ENCODE results near the gene ACER3. TPM values are rescaled to one million over a fixed set of nuclear protein-coding genes. Genes with fewer than 3 reads are reported as not detected.

ACER3 gene
- total RNA-seq, 1 donor from 2014 or later: 25.7 TPM

DNA sequence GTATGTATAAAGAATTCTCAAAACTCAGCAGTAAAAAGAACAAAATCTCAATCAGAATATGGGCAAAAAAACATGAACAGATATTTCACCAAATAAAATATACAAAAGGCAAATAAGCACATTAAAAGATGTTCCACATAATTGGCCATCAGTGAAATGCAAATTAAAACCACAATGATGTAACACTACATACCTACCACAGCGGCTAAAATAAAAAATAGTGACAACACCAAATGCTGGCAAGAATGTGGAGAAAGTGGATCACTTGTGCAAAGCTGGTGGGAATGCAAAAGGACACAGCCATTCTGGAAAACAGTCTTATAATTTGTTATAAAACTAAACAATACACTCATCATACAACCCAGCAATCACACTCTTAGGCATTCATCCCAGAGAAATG, 38.3 kb upstream of the ACER3 start:
- no peaks in the 10 kb centered on the region for H3K27me3 Mint-ChIP-seq (ENCODE audit: unreplicated experiment)
- peaks cover 3% of the 10 kb centered on the region for H3K9me3 Mint-ChIP-seq (ENCODE audit: unreplicated experiment)
- TF ChIP-seq, protein P1, sequence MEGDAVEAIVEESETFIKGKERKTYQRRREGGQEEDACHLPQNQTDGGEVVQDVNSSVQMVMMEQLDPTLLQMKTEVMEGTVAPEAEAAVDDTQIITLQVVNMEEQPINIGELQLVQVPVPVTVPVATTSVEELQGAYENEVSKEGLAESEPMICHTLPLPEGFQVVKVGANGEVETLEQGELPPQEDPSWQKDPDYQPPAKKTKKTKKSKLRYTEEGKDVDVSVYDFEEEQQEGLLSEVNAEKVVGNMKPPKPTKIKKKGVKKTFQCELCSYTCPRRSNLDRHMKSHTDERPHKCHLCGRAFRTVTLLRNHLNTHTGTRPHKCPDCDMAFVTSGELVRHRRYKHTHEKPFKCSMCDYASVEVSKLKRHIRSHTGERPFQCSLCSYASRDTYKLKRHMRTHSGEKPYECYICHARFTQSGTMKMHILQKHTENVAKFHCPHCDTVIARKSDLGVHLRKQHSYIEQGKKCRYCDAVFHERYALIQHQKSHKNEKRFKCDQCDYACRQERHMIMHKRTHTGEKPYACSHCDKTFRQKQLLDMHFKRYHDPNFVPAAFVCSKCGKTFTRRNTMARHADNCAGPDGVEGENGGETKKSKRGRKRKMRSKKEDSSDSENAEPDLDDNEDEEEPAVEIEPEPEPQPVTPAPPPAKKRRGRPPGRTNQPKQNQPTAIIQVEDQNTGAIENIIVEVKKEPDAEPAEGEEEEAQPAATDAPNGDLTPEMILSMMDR (IDR thresholded peaks at IDR 0.05; ENCODE audit: partially characterized antibody, unreplicated experiment): no peak
- H3K4me1 Mint-ChIP-seq (ENCODE audit: low read depth, unreplicated experiment): peaks cover 2% of the 10 kb centered on the region
- no peak for DNase-seq
- no peak overlapping the region for H3K4me3 Mint-ChIP-seq (ENCODE audit: unreplicated experiment)
- H3K36me3 Mint-ChIP-seq (ENCODE audit: unreplicated experiment): peaks cover 20% of the 10 kb centered on the region
- H3K27ac Mint-ChIP-seq (ENCODE audit: unreplicated experiment): no peak overlapping the region

DNA sequence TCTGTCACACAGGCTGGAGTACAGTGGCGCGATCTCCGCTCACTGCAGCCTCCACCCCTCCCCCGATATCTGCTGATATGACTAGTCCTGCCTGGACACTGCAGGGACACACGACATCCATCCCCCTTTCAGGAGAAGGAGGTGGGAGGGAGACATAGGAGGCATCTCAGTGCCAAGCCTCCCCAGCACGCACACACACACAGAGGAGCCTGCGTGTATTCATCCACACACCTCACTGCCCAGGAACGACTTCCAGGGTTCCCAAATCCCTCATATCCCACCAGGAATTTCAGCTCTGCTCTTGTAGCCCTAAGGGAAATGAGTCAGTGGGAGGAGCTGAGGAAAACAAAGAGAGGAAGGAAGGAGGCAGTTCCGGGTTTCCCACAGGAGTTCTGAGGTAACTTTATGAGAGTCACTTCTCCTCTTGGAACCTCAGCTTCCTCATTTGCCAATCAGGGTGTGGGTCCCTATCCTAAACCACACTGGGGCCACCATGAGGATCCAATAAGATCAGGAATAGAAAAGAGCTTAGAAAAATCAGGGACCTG, 37.2 kb upstream of the ACER3 start:
- H3K36me3 Mint-ChIP-seq (ENCODE audit: unreplicated experiment): peaks cover 16% of the 10 kb centered on the region
- DNase-seq: no peak
- no peaks in the 10 kb centered on the region for H3K27me3 Mint-ChIP-seq (ENCODE audit: unreplicated experiment)
- TF ChIP-seq, protein P1 (IDR thresholded peaks at IDR 0.05; ENCODE audit: partially characterized antibody, unreplicated experiment): no peak
- H3K4me1 Mint-ChIP-seq (ENCODE audit: low read depth, unreplicated experiment): peaks cover 2% of the 10 kb centered on the region
- H3K27ac Mint-ChIP-seq (ENCODE audit: unreplicated experiment): no peak overlapping the region
- H3K4me3 Mint-ChIP-seq (ENCODE audit: unreplicated experiment): no peak overlapping the region
- peaks cover 3% of the 10 kb centered on the region for H3K9me3 Mint-ChIP-seq (ENCODE audit: unreplicated experiment)

DNA sequence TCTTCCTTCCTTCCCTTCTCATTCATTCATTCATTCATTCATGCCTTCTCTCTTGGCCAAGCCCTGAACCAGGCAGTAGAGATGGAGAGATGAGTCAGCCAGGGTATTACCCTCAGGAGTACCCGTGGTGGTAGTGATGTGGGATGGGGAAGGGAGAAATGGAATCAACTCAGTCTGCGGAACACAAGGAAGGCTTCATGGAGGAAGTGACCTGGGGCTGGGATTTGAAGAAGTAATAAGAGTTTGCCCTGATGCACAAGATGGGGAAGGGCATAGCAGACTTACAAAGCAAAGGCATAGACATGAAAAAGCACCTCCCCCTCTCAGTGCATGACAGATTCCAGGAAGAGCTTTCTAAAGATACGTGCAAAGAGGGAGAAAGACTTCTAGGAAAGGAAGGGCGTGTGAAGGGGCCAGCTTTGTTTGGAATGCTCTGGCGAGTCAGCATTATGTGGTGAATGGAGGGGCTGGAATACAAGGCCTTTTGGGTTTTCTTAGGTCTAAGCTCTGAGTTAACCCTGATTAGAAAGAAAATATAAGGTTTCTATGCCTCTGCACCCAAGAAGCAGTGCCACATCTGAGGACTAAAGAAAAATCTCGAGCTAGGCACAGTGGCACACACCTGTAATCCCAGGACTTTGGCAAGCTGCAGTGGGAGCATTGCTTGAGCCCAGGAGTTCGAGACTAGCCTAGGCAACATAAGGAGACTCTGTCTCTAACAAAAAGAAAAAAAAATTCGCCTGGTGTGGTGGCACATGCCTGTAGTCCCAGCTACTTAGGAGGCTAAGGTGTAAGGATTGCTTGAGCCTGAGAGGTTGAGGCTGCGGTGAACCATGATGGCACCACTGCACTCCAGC, 36.4 kb upstream of the ACER3 start:
- H3K4me1 Mint-ChIP-seq (ENCODE audit: low read depth, unreplicated experiment): peaks cover 2% of the 10 kb centered on the region
- no peaks in the 10 kb centered on the region for H3K27me3 Mint-ChIP-seq (ENCODE audit: unreplicated experiment)
- H3K9me3 Mint-ChIP-seq (ENCODE audit: unreplicated experiment): peaks cover 3% of the 10 kb centered on the region
- DNase-seq: no peak
- peaks cover 15% of the 10 kb centered on the region for H3K36me3 Mint-ChIP-seq (ENCODE audit: unreplicated experiment)
- TF ChIP-seq, protein P1 (IDR thresholded peaks at IDR 0.05; ENCODE audit: partially characterized antibody, unreplicated experiment): no peak
- no peak overlapping the region for H3K4me3 Mint-ChIP-seq (ENCODE audit: unreplicated experiment)
- no peak overlapping the region for H3K27ac Mint-ChIP-seq (ENCODE audit: unreplicated experiment)

DNA sequence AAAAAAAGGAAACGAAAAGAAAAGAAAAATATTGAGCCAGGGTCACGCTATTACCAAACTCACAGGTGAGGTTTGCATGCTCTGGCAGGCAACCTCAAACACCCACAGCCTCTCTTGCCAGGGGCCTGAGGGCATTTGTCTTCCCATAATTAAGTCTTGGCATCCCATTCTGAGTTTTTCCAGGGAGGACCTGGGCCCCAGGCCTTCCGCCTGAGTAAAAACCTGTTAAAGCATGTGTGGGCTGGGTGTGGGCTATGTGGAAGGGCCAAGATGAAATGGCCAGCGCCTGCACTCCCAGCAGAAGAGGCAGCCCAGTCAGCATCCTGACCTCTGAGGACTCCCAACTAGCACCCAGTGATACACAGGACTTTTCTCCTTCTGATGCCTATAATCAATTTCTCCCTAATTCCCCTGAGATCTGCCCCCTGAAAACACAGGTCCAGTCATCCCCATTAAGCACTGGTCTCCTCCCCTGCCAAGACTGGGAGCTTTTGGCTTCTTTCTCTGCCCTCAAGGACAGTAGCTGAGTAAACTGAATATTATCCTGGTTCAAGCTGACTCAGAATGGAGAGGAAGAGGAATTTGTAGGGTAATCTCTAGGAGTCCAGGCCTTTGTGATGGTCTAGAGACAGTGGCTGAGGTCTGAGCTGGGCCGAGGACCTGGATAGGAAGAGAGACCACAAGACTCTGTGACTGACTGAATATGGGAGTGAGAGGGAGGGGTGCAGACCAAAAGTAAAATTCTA, 35.6 kb upstream of the ACER3 start:
- Mint-ChIP-seq H3K36me3 (ENCODE audit: unreplicated experiment) (peaks cover 11% of the 10 kb centered on the region), H3K4me1 (ENCODE audit: low read depth, unreplicated experiment) (peaks cover 2% of the 10 kb centered on the region), H3K4me3 (ENCODE audit: unreplicated experiment) (no peak overlapping the region), H3K27me3 (ENCODE audit: unreplicated experiment) (peaks cover 4% of the 10 kb centered on the region), H3K27ac (ENCODE audit: unreplicated experiment) (no peak overlapping the region), H3K9me3 (ENCODE audit: unreplicated experiment) (no peaks in the 10 kb centered on the region)
- TF ChIP-seq, protein P1 (IDR thresholded peaks at IDR 0.05; ENCODE audit: partially characterized antibody, unreplicated experiment): no peak
- DNase-seq: no peak

All from glutamatergic neuron (in vitro differentiated cells).